ENCODE results near the gene HCN2.

DNA sequence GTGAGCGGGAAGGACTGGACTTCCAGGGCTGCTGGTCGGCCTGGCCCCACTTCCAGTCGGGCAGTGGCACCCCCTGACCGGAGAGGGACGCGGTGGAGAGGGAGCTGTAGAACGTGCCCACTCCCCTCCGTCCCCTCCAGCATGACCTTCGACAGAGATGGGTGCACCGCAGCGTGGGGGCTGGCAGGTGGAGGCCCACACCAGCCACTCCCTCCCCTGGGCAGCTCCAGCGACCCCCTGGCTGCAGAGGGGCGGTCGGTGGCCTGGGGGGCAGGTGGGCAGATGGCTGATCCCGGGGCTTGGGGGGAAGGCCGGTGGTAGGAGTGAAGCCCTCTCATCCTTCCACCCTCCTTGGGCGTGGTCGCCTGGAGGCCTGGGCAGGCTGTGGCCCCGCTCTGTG, 2.4 kb downstream of the HCN2 start:
- TF ChIP-seq POLR2A (IDR thresholded peaks at IDR 0.05; ENCODE audit: low read length), result no peak
- TF ChIP-seq GATA1 (IDR thresholded peaks at IDR 0.05; ENCODE audit: low read depth, low read length), result no peak
